Left lung (tissue), 10 donors: ENCODE data around the gene ARHGAP10. TPM values are rescaled to one million over a fixed set of nuclear protein-coding genes. Genes with fewer than 3 reads are reported as not detected.

ENCODE experiments used
- ATAC-seq: fragments of 200-7000 bp; cut with Tn5 transposase; one replicate; pipeline ENCODE4 v1.9.1; 2020; ENCODE audit warnings: moderate library complexity
- DNase-seq, 4 donors: peaks; one replicate each; pipeline ENCODE4 v3.0.0-alpha.2; 2013 to 2020
- H3K27ac ChIP-seq, 2 donors: fragments of 200-600 bp; sonication (generic) in 1 of 2; one replicate each; pipeline versions ENCODE4 v1.5.0 to v1.8.0; 2020 to 2021
- H3K27me3 ChIP-seq, 2 donors: fragments of 200-600 bp; sonication (generic) in 1 of 2; one replicate each; pipeline versions ENCODE4 v1.5.0 to v1.8.0; 2020 to 2021
- H3K36me3 ChIP-seq, 2 donors: fragments of 200-600 bp; sonication (generic) in 1 of 2; one replicate each; pipeline versions ENCODE4 v1.5.0 to v1.8.0; 2020 to 2021
- H3K4me1 ChIP-seq, 2 donors: fragments of 200-600 bp; one replicate each; pipeline ENCODE4 v1.8.0; 2021
- H3K4me3 ChIP-seq, 2 donors: fragments of 200-600 bp; sonication (generic) in 1 of 2; one replicate each; pipeline versions ENCODE4 v1.5.0 to v1.8.0; 2020 to 2021; ENCODE audit warnings: mild to moderate bottlenecking in 1 of 2
- H3K9me3 ChIP-seq, 2 donors: fragments of 200-600 bp; sonication (generic) in 1 of 2; one replicate each; pipeline versions ENCODE4 v1.5.0 to v1.8.0; 2020 to 2021
- intact Hi-C, 2 donors: fragments of 100-400 bp; cut with DNase I; formaldehyde crosslinking; loops; one replicate each; pipeline versions ENCODE4 v1.11.2 to v1.14.2; 2022
- polyA plus RNA-seq, 6 donors: library from polyadenylated mRNA; unstranded; fragments of 120-200 nt; gene quantifications; one replicate each; pipeline ENCODE4 v1.2.1, GENCODE V29; 2013; ENCODE audit not compliant: insufficient read length in 6 of 6
- total RNA-seq, 2 donors: library from RNA; stranded (reverse); fragmentation: NEBNext Ultra II Directional; extraction: Animal tissue kit (Norgen Biotek cat#: 25700); gene quantifications; one replicate each; pipeline ENCODE4 v1.2.1, GENCODE V29; 2021
- TF ChIP-seq, protein P1 (sequence below), 2 donors: fragments of 200-600 bp; sonication (generic) in 1 of 2; IDR thresholded peaks; one replicate each; pipeline versions ENCODE4 v1.5.0 to v1.8.0; 2021; ENCODE audit warnings: antibody characterized with exemption in 2 of 2
- donor health status: DM: no; HTN: yes; CAD: no.
- donor health status: DM: no; HTN: no; CAD: no.

ARHGAP10 gene
- total and polyA plus RNA-seq, 8 donors = 11.6 to 25.4 (median 14.2) TPM

DNA sequence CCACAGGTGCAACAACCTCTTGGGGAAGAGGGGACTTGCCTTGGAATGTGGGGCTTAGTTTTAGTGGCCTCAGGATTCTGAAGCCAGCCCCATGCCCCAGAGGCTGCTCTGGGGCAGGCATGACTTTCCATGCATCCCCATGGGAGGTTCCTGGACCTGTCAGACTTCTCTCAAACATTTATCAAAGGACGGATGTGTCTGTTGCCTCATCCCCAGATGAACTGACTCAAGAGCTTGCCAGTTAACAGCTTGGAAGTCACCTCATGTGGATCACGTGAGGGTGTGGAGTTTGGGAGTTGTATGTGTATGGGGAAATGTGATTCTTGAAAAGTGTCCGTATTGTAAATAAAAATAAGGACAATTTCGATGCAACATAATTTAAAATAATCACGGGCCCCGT, 341.5 kb downstream of the ARHGAP10 start:
- peaks cover 0 to 46% of the 10 kb centered on the region in 2 donors for H3K36me3 ChIP-seq
- H3K27ac ChIP-seq = no peak overlapping the region
- H3K27me3 ChIP-seq = no peaks in the 10 kb centered on the region
- intact Hi-C loops = no loop called here
- peaks cover 0 to 16% of the 10 kb centered on the region in 2 donors for H3K9me3 ChIP-seq
- no peaks in the 10 kb centered on the region for H3K4me1 ChIP-seq
- DNase-seq (no peak), ATAC-seq (no peak)
- TF ChIP-seq, protein P1, sequence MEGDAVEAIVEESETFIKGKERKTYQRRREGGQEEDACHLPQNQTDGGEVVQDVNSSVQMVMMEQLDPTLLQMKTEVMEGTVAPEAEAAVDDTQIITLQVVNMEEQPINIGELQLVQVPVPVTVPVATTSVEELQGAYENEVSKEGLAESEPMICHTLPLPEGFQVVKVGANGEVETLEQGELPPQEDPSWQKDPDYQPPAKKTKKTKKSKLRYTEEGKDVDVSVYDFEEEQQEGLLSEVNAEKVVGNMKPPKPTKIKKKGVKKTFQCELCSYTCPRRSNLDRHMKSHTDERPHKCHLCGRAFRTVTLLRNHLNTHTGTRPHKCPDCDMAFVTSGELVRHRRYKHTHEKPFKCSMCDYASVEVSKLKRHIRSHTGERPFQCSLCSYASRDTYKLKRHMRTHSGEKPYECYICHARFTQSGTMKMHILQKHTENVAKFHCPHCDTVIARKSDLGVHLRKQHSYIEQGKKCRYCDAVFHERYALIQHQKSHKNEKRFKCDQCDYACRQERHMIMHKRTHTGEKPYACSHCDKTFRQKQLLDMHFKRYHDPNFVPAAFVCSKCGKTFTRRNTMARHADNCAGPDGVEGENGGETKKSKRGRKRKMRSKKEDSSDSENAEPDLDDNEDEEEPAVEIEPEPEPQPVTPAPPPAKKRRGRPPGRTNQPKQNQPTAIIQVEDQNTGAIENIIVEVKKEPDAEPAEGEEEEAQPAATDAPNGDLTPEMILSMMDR (IDR thresholded peaks at IDR 0.05) = no peak
- no peak overlapping the region for H3K4me3 ChIP-seq

DNA sequence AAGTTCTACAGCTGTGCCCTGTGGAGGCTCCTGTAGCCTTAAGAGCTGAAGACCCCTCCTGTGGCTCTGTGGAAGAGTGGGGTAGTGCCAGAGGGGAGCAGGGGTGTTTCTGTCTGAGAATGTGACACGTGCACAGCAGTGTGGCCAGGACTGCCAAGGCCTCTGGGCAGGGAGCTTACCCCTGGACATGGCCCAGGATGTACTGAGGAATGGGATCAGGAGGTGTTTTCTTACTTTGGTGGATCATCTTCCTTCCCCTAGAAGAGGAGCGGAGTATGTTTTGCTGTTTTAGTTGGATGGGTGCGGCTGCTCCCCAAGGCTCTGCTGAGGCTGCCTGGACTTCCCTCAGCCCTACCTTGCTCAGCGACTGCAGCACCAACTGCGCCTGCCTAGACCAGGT, 342.6 kb downstream of the ARHGAP10 start:
- TF ChIP-seq, protein P1 (IDR thresholded peaks at IDR 0.05) = no peak
- Histone ChIP-seq H3K27ac (no peak overlapping the region), H3K4me1 (no peaks in the 10 kb centered on the region), H3K4me3 (no peak overlapping the region), H3K36me3 (peaks cover 0 to 48% of the 10 kb centered on the region in 2 donors), H3K27me3 (no peaks in the 10 kb centered on the region), H3K9me3 (peaks cover 0 to 16% of the 10 kb centered on the region in 2 donors)
- ATAC-seq = no peak
- intact Hi-C loops = no loop called here
- DNase-seq = no peak

DNA sequence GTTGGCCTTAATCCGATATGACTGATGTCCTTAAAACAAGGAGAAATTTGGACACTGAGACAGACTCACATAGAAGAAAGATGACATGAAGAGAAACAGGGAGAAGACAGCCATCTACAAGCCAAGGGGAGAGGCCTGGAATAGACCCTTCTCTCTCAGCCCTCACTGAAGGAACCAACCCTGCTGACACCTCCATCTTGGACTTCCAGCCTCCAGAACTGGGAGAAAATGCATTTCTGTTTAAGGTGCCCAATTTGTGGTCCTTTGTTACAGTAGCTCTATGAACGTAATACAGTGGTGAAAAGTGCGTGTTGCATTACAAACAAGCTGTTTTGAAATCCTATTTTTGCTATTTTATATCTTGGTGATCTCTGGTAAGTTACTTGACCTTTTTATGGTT, 343.6 kb downstream of the ARHGAP10 start:
- Histone ChIP-seq H3K27ac (no peak overlapping the region), H3K36me3 (peaks cover 0 to 57% of the 10 kb centered on the region in 2 donors), H3K9me3 (peaks cover 0 to 16% of the 10 kb centered on the region in 2 donors), H3K27me3 (no peaks in the 10 kb centered on the region), H3K4me3 (no peak overlapping the region), H3K4me1 (no peaks in the 10 kb centered on the region)
- DNase-seq (no peak), ATAC-seq (no peak)
- TF ChIP-seq, protein P1 (IDR thresholded peaks at IDR 0.05) = no peak
- intact Hi-C loops = no loop called here

DNA sequence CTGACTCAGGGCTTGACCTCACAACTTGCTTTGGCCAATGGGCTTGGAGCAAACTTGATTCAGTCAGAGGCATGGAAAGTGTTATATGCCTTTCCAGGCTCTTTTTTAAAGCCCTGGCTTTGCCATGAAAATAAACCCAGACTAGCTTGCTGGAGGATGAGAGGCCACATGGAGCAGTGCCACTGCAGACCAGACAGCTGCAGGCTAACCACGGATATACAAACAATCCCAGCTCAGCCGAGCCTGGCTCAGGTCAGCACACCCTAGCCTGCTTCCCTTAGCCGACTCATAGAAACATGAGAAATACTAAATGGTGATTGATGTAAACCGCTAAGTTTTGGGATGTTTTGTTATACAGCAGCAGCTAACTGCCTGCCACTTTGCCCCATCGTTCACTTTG, 345.1 kb downstream of the ARHGAP10 start:
- no peak overlapping the region for H3K27ac ChIP-seq
- no peak overlapping the region for H3K4me3 ChIP-seq
- no peak for DNase-seq
- ATAC-seq = no peak
- H3K36me3 ChIP-seq = peaks cover 0 to 70% of the 10 kb centered on the region in 2 donors
- H3K4me1 ChIP-seq = no peaks in the 10 kb centered on the region
- intact Hi-C loops = no loop called here
- H3K27me3 ChIP-seq = no peaks in the 10 kb centered on the region
- TF ChIP-seq, protein P1 (IDR thresholded peaks at IDR 0.05) = no peak
- H3K9me3 ChIP-seq = peaks cover 0 to 16% of the 10 kb centered on the region in 2 donors

DNA sequence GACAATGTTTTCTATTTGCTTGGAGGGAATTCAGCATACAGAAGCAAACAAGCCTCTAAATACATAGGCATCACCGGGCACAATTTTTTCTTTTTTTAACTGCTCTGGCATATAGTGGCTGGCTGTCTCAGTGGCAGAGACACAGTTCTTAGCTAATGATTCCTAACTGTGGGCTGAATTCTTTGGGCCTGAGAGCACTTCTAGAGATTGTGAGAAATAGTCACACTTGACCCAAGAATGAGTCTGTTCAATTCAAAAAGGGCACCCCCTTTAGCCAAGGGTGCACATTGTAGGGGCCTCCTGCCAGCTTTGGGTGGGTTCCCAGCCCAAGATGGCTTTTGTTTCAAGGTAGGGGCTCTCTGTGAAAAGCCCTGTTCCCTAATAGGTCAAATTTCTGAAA, 345.7 kb downstream of the ARHGAP10 start:
- Histone ChIP-seq H3K4me3 (no peak overlapping the region), H3K27me3 (no peaks in the 10 kb centered on the region), H3K36me3 (peaks cover 0 to 66% of the 10 kb centered on the region in 2 donors), H3K4me1 (no peaks in the 10 kb centered on the region), H3K9me3 (peaks cover 0 to 16% of the 10 kb centered on the region in 2 donors), H3K27ac (no peak overlapping the region)
- intact Hi-C loops = no loop called here
- no peak for ATAC-seq
- TF ChIP-seq, protein P1 (IDR thresholded peaks at IDR 0.05) = no peak
- no peak for DNase-seq
